ENCODE data around the gene HTR3D.
"Not testable (repeated sequence)": the region's sequence is repeated elsewhere in the genome, so short reads cannot be mapped to it uniquely, and the experiment has no call there.

Gene HTR3D, protein sequence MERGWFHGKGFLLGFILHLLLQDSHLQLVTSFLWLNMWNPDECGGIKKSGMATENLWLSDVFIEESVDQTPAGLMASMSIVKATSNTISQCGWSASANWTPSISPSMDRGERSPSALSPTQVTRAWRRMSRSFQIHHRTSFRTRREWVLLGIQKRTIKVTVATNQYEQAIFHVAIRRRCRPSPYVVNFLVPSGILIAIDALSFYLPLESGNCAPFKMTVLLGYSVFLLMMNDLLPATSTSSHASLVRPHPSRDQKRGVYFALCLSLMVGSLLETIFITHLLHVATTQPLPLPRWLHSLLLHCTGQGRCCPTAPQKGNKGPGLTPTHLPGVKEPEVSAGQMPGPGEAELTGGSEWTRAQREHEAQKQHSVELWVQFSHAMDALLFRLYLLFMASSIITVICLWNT

GRCh38 chr3:184031187-184031792 lies at the start of gene HTR3D:
HTR3D (plus strand) TSS chr3:184031742; CDS start chr3:184031742, 0 bp downstream.
- DNase-seq = no peak

DNA sequence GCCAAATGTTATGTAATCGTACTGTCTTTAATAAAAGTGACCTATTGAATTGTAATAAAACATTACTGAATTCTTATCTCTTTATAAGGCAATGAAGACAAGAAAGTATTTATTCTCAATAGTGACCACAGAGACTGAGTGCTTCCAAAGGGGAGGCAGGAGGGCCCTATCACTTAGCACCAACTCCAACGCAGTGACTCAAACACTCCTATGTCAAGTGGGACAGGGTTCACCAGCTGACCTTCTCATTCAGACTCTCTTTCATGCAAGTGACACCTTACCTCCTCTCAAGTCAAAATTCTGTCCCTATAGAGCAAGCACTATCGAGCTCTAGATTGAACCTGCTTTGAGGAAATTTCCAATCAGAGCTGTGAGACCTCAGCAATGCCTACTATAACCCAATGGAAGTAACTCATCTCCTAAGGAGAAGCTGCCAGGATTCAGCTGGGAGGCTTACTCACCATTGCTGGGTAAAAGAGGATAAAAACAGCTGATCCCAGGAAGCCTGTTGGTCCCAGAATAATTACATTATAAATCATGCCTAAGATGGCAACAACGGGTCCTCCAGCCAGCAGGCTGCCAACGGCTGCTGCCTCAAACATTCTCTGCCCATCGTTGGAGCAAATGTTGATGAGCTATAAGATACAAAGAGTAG lies 49.4 kb upstream of the HTR3D start:
- no peak for DNase-seq

DNA sequence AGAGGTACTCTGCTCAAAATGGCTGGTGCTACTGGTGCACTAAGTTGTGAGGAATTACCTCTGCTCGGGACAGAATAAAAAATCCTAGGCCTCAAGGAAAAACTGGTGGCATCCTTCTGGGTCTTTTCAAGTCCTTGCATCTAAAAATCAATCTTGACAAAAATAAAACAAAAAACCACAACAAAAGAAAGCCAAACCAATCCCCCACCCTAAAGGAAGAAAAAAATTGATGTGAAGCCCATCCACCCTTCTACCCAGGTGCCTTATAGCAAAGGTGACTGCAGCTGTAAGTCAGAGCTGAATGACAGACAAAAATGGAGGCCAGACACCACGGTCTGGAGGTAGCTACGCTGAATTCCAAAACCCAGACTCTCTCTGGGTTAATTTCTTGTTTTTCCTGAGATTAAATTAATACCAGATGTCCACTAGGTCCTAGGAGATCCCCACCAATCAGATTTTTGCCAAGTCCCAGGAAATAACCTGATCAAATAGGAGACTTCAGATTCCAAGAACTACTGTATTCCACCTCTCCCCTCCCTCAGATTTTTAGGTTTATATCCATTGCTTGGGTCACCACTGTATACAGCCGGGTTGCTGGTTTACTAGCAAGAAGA lies 47.3 kb upstream of the HTR3D start:
- DNase-seq = no peak

GRCh38 chr3:183984749-183985729 lies 46.5 kb upstream of the HTR3D start:
- no peak for DNase-seq

DNA sequence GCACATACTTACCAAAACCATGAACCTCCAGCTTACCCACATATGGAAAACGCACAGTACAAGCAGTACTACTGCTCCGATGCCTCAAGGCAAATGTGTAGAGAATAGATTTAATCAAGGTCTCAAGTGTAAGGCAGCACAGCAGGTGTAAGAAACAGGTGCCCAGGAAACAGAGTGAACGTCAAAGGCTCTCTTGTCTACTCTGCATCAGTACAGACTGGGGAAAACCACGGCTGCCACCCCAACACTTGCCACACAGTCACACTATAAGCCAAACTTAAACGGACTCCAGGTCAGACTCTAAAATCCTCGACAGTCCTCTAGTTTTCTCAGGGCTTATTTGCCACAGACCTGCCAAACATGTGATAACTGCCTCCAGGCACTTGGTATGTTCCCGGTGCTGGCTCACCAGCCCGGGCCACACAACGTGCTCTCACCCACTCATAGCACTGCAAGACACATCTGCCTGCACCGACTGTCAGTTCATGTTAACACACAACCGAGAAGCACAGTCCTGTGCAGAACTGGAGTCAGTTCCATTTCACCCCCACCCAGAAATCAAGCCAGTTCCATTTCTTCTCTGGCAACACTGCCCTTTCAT lies 44.4 kb upstream of the HTR3D start:
- DNase-seq = no peak

DNA sequence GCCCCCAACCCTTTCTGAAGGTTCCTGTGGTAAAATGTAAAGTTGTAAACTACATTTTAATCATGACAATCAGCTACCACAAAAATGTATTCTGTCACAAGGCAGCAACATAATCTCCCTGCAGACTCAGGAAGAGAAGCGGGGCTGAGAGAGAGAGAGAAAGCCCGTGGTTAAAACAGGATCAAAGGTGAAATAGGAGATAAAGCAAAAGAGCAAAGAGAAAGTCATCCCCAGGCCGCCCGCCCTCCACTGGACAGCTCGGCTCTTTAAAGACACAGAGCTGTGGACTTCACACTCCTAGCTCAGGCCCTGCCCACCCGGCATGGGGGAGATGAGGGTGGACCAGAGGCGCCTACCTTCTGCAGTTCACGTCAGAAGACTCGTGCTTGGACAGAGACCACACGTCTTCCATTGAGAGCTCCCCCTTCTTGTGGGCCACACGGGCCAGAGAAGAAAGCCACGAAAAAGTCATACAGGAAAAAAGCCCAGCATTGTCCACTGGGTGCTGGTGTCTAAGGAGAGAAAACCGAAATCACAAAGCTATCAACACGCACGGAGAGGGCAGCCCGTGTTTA lies 43.2 kb upstream of the HTR3D start:
- DNase-seq = peak; percentile 87

- no peak for DNase-seq
Measured at GRCh38 chr3:183991403-183991802, 40.1 kb upstream of the HTR3D start.

DNA sequence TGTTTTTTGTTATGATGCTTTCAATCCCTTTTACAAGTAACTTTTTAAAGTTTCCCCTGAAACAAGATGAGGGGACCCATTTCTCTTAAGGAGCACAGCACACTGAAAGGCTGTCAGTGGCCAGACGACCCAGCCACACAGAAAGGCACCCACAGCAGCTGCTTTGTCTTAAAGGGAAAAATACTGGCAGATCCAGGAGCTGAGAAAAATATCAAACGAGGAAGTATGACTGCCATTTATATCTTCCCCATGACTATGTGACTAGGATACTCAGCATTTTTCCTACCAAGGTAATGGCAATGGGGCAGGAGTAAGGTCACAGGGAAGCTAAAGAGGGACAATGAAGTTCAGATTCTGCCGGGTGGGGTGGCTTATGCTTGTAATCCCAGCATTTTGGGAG lies 29.8 kb upstream of the HTR3D start:
- no peak for DNase-seq

GRCh38 chr3:184002469-184002868 lies 29.1 kb upstream of the HTR3D start:
- no peak for DNase-seq

DNA sequence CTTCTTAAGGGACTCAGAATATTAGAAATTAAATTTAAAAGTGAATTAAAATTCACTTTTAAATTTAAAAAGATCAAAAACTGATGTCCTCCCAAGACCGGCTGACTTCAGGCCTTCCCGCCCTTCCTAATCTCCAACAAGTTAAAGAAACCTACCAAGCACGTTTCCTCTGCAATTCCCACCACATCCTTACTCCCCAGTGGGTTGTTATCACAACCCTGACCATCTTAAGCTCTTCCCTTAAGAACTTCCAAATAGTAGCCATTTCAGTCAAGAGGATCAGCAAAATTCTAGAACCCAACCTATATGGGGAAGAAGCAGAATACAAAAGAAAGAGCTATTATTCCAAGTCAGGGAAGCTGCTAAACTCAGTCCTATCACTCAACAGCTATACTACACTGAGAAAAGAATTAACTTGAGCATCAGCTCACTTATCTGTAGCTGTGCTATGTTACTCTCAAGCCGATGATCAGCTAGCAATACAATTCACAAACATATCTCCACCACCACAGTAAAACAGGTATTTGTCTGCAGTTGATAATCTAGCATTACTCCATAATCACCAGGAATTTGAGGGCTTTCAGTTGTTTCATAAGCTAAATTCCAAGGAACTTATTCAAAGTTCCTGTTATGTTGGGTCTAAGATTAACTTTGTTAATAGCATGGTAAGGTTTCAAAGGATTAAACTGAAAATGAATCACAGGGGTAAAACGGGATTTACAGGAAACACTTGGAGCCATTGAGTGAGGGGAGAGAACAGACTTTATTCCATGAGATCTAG lies 28.2 kb upstream of the HTR3D start:
- no peak for DNase-seq

DNA sequence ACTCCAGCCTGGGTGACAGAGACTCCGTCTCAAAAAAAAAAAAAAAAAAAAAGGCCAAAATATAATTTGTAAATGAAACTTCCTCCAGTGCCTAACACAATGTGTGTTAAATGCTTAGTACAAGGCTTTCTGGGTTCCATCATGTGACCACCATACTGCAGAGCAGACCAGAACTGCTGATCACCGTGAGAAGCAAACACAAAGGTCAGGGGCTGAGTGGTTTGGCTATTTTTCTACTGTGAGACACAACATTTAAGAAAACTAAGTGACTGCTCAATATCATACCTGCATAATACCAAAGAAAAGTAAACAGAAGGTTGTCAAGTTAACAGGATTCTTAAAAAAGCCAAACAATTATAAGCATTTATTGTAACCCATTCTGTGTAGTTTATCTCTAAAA lies 27.1 kb upstream of the HTR3D start:
- DNase-seq = no peak

DNA sequence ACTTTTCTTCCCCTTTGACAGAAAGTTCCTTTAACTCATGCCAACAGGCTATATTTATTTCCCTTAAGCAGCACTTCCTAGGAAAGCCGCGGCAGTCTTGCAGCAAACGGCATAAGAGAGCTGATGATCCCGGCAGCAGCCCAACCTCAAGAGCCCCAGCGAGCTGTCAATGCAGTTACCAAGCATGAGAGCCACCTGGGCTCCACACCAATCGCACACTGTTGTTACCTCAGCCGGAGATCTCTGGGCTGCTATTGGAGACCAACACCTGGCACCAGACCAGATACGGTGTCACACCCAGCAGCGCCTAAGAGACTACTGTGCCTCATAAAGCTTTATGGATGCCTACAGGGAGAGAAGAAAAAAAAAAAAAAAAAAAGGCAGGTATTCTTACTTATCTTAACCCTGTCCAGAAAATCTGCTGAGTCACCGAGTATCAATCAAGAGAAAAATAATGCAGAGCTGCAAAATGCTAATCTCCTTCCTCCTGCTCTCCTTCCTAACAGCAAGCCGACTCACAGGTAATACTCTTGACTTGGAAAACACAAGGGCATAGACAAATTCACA lies 25.5 kb upstream of the HTR3D start:
- peak; percentile 81 for DNase-seq

DNA sequence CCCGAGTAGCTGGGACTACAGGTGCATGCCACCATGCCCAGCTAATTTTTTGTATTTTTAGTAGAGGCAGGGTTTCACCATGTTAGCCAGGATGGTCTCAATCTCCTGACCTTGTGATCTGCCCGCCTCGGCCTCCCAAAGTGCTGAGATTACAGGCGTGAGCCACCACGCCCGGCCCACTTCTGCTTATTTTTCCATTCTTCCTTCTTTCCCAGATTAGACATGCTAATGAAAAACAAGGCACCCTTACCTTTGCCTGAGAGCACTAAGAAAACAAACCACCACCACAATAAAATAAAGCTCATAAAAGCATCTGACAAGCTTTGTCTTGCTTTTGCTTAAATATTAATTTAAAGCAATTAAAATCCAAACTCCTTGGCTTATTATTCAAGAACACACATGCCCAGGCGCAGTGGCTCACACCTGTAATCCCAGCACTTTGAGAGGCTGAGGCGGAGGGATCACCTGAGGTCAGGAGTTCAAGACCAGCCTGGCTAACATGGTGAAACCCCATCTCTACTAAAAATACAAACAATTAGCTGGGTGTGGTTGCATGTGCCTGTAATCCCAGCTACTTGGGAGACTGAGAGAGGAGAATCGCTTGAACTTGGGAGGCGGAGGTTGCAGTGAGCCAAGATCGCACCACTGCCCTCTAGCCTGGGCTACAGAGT lies 24.3 kb upstream of the HTR3D start:
- DNase-seq = not testable (repeated sequence)

DNA sequence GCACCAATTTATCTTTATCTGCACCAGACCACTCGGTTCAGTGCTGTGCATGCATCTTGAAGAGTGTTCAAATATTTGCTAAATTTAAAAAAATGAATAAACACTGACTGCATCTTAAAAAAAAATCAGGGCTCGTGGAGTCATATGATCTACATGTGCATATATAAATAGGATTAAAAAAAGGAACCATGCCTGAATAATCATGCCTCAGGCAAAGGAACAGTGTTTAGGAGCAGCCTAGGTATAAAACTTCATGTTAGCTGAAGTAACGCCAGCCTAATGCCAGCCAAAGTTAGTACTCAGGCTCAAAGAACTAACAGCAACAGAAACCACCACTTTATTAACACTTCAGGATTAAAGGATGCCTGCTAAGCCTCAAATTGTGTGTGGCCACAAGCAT lies 23.4 kb upstream of the HTR3D start:
- DNase-seq = no peak

DNA sequence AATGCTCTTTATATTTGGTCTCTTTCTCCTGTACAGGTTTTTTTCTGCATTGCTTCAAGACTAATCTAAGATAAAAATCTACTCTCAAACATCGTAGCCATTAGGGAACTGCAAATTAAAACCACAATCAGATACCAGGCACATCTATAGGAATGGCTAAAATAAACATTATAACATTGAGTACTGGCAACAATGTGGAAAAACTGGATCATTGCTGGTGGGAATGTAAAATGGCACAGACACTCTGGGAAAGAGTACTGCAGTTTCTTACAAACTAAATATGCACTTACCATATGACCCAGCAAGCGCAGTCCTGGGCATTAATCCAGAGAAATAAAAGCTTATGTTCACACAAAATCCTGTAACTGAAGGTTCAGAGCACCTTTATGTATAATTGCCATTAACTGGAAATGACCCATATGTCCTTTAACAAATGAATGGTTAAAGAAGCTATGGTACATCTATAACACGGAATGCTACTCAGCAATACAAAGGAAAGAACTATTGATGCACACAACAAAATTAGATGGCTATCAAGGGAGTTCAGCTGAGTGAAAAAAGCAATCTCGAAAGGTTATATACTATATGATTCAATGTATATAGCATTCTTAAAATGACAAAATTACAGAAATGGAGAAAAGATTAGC lies 20.2 kb upstream of the HTR3D start:
- no peak for DNase-seq

DNA sequence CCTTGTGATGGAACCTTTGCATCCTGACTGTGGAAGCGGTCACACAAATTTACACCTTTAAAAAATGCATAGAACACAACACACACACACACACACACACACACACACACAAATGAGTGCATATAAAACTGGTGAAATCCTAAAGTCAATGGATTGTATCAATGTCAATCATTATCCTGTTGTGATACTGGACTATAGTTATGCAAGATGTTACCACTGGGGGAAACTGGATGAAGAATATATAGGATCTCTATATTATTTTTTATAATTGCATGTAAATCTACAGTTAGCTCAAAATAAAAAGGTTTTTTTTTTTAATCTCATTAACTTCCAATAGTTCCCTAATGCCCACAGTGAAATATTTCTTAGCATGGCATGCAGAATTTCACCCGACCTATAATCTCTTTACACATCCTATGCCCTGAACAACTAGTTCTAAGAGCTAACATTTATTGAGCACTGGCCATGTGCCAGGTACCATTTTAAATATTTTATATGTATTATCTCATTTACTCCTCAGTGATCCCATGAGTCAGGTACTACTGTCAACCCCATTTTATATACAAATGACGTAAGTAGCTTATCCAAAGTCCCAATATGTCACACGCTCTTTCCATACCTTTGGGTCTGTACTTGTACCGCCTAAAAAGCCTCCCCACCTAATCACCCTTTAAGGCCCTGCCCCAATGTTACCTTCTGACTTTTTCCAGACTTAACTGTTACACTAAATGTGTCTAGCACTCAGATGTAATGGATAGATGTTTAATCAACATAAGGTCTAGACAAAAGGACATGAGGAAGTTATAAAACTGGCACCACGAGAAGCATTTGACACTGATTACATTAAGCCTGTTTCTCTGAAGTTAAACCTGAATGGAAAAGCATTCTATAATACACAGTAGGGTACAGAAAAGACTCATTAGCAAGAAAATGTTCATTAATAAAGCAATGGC lies 19.3 kb upstream of the HTR3D start:
- DNase-seq = no peak

- no peak for DNase-seq
Measured at GRCh38 chr3:184015381-184016019, 16.0 kb upstream of the HTR3D start.

DNA sequence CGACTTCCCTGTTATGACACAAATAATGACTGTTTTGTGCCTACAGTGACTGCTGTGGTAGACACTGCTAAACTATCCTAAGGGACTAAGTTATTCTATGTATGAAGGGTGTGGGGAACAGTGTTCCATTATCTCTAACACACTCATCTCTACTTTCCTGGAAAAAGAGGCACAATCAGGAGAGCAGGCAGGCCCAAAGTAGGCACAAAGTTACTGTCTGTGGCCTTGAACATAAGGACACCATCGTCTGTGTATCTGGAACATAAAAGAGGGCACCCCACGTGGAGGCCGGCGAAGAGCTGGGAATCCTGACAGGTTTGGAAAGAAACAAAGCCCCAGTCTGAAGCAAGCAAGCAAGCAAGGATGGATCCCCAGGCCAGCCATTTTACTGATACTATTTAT lies 15.4 kb upstream of the HTR3D start:
- peak; percentile 27 for DNase-seq
